ENCODE data around the gene ZNF830.
"Not testable (repeated sequence)": the region's sequence is repeated elsewhere in the genome, so short reads cannot be mapped to it uniquely, and the experiment has no call there.

The ZNF830 gene, protein sequence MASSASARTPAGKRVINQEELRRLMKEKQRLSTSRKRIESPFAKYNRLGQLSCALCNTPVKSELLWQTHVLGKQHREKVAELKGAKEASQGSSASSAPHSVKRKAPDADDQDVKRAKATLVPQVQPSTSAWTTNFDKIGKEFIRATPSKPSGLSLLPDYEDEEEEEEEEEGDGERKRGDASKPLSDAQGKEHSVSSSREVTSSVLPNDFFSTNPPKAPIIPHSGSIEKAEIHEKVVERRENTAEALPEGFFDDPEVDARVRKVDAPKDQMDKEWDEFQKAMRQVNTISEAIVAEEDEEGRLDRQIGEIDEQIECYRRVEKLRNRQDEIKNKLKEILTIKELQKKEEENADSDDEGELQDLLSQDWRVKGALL

DNA sequence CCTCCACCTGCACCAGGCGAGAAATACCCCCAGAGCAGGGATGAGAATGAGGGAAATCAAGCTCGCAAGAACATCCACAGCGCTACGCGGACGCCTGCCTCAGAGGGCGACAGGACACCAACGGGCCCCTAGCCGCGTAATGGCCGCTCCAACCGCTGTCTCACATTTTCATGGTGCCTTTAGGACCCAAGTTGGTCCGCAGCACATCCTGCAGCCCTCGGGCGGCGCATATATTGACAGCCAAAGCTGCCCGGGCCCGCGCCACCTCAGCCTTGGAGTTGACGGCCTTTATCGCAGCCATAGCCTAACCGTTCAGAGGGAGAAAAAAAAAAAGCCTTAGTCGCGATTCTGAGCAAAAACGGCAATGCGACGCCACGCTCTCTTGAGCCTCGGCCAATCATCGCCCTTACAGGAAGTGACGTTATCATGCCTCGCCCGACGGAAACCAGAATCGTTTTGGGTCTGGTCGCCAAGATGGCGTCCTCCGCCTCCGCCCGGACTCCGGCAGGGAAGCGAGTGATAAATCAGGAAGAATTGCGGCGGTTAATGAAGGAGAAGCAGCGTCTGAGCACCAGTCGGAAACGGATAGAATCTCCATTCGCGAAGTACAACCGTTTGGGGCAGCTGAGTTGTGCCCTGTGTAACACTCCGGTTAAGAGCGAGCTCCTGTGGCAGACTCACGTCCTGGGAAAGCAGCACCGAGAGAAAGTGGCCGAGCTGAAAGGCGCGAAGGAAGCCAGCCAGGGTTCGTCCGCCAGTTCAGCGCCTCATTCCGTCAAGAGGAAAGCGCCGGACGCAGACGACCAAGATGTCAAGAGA, at the start of gene ZNF830, which contains the start of gene CCT6B:
Gene ZNF830 (plus strand): TSS at position 448 of the 819 bp plus-strand sequence. CDS start 27 bp downstream, at position 475.
Gene CCT6B (minus strand): TSS at position 368 of the 819 bp plus-strand sequence. CDS start 67 bp downstream, at position 301.
- DNase-seq (ENCODE audit: low spot score), result peak; percentile 96

DNA sequence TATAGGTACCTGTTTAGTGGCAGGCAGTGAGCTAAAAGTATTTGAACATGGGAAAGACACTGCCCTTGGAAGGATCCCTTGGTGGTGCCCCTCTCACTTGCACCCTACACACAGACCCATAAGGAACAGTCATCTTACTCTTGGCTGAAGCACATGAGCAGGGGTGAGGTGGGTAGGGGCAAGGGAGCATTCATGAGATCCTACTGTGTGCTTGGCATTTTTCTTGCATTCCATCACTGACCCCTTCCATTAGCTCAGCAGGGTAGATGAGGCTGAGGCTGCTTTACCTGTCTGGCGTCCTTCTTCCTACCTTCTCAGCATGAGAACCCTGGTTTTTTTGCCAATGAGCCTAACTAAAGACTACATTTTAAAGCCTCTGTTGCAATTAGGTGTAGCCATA, 48.3 kb upstream of the ZNF830 start:
- DNase-seq (ENCODE audit: low spot score), result no peak

DNA sequence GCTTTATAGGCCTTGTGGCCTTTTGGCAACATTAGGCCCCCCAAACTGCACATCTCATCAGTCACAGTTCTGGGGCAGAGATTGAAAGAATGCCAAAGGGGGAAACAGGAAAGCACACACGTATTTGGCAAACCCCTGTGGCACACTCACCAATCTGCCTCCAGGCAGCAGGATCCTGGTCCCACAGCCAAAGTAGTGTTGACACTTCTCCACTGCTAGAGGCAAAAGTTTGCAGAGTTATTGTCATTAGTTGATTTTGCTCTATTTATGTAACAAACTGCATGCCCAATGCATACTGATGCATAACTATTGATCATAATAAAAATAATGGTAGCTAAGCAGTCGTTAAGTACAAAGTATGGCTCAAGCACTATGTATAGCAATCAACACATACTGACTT, 45.2 kb upstream of the ZNF830 start:
- no peak for DNase-seq (ENCODE audit: low spot score)

DNA sequence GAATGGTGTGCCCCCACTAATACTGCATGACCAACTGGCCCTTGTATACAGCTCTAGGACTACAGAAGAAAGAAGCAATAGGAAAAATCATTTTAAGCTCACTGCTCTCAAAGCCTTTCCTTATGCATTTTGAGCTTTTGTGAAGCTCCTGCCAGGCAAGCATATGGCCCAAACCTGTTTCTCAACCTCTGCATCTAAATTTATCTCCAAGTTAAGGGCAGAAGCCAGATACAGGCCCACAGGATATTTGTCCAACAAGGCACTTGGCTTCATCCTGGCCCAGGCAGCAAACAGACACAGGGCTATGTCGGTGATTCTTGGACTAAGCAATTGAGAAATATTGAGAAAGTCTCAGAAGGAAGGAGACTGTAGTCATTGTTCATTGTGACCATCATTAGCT, 44.0 kb upstream of the ZNF830 start:
- no peak for DNase-seq (ENCODE audit: low spot score)

DNA sequence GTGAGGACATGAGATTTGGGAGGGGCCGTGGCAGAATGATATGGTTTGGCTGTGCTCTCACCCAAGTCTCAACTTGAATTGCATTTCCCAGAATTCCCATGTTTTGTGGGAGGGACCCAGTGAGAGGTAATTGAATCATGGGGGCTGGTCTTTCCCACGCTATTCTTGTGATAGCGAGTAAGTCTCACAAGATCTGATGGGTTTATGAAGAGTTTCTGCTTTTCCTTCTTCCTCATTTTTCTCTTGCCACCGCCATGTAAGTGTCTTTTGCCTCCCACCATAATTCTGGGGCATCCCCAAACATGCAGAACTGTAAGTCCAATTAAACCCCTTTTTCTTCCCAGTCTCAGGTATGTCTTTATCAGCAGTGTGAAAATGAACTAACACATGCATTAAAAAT, 40.7 kb upstream of the ZNF830 start:
- no peak for DNase-seq (ENCODE audit: low spot score)

DNA sequence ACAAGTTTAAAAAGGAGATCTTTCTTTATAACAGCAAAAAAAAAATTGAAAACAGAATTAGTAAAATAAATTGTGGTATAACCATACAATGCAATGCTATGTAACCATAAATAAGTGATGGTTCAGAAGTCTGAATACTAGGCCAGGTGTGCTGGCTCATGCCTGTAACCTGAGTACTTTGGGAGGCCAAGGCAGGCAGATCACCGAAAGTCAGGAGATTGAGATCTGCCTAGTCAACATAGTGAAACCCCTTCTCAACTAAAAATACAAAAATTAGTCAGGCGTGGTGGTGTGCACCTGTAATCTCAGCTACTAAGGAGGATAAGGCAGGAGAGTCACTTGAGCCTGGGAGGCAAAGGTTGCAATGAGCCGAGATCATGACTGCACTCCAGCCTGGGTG, 34.7 kb upstream of the ZNF830 start:
- DNase-seq (ENCODE audit: low spot score), result no peak

- no peak for DNase-seq (ENCODE audit: low spot score)
Observed at GRCh38 chr17:34930283-34930682, 31.1 kb upstream of the ZNF830 start.

DNA sequence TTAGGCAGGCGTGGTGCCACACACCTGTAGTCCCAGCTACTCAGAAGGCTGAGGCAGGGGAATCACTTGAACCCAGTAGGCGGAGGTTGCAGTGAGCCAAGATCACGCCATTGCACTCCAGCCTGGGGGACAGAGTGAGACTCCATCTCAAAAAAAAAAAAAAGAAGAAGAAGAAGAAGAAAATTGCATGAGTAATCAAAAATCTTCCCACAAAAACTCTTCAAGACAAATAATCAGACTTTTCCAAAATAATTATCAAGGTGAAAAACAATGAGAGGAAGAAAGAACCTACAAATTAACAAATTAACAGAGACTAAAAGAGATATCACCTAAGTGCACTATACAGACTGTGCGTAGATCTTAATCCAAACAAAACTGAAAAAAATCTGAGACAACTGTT, 10.6 kb upstream of the ZNF830 start:
- not testable (repeated sequence) for DNase-seq (ENCODE audit: low spot score)

DNA sequence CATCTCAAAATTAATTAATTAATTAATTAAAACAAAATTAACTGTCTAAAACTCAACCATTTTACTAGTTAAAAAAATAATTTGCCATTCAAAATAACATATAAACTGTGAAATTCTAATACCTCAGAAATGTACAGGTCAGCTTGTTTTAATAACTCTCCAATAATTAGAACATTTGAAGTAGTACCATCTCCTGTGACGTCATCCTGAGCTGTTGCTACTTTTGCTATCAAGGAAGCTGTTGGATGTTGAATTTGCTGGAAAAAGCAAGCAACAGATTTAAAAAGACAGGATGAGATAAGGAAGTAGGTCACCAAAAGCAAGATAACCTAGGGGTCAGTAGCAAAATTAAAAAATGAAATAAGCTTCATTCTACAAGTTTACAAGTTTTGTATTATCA, 2.9 kb upstream of the ZNF830 start:
- no peak for DNase-seq (ENCODE audit: low spot score)

DNA sequence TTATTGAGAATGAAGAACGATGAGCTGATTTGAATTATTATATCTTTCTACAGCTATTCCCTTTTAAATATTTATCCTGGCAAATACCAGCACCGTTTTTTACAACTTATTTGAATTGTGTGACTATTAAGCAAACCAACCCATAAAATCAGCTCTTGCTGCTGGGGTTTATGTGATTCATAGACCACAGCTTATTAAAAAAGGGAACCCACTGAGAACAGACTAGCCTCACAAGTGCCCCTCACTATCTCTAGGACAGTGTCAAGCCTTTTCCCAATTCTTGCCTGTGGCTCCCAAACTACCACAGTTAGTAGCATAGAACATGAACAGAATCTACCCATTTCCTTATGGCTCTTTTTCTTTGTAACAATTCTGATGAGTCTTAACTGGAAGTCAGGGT, 12.8 kb downstream of the ZNF830 start:
- DNase-seq (ENCODE audit: low spot score), result no peak

DNA sequence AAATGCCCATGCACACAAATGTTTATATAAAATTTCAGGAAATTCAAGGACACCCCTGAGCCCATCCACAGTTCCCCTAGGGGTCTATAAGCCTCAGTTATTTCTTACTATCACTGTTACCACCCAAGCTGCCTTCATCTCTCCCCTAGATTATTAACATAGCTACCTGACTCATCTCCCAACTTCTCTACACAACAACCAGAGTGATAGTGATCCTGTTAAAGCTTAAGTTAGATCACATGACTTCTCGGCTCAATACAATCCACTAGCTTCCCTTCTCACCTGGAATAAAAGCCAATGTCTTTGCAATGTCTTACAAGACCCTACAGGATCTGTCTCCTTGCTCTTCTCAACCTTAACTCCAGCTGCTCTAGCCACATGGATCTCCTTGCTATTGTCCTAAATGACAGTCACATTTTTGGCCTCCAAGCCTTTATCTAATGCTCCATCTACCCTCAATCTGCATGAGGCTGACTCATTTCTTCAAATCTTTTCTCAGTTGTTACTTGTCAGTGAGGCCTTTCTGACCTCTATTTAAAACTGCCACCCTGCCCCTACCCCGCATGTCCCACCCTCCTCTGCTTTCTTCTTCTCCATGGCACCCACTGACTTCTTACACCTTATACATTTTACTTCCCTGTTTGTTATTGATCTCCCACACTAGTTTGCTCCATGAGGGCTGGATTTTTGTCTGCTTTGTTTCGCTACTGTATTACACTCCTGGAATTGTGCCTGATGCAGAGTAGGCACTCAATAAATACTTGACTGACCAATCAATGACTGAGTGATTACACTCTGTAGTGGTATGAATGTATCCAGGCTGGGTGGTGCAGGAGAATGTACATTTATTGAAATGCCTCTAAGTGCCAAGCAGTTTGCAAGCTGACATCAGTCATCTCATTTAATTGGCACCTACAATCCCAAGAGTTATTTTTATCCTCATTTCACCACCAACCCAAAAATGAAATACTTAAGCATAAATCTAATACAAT, 13.8 kb downstream of the ZNF830 start:
- DNase-seq (ENCODE audit: low spot score), result no peak

GRCh38 chr17:34979153-34979552, 17.8 kb downstream of the ZNF830 start:
- DNase-seq (ENCODE audit: low spot score), result no peak

DNA sequence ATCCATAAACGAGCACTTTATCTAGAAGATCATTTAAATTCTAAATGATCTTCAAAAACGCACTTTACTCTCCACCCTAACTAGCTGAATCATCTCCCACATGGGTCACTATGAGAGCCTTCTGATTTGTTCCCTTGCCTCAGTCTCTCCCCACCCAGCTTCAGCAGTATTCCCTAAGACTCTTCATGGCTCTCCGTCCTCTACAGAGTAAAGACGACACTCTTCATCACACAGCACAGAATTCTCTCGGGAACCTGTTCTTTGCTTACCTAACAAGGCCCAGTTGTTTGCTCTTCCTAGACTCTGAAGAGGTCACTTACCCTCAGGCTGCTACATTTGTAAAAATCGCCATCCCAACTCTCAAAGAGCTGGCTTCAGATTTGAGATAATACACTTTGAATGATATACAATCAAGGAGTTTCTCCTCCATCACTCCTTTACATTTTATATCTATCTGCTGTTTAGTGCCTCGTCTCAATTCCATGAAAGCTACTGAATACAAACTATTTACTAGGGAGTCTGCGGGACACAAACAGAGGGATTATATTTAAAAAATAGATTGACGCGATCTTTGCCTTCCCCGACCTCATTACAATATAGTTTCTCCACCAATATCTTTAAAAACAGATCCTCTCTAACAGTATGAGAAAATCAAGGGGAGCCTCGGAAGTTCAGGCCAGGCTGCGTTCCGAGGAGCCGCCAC, 18.5 kb downstream of the ZNF830 start:
- no peak for DNase-seq (ENCODE audit: low spot score)

- peak; percentile 93 for DNase-seq (ENCODE audit: low spot score)
Observed at GRCh38 chr17:34980353-34980680, 19.0 kb downstream of the ZNF830 start, which contains the start of gene LIG3. Gene LIG3, plus strand, starts transcription at chr17:34980512. Its CDS starts 2,494 bp downstream, at chr17:34983006.

DNA sequence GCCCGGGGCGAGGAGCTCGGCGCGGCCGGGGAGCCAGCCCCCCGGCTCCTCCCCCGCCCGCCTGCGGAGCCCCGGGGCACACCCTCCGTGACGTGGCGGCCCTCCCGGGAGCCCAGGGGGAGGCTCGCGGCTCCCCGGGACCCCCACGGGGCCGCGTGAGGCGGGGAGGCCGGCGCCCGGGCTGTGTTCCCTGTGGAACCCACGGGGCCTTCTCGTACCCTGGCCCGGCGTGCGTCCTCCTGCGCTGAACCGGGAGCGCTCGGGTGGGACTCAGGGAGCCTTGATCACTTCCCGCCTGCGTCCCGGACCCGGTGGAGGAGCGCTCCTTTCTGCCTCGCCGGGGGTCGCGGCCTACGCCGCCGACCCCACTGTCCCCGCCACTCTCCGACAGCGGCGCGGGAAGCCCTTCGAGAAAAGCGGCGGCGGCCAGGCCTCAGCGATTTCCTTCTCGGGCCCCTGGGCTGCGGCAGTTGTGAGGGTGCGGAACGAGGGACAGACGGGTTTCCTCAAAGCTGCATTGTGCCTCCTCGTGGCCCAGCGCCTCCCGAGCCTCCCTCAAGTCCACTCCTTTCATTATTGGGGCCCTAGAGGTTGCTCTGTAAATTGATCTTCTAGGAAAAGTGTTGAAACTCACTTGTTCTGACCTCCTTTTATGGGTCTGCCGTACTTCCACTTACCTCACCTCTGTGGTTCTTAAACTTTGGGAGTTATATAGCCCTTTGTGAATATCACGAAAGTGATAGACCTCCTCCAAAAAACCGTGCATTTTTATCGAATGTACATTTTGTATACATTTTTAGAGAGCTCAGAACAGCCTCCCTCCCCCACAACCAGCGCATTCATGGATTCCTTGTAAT, 19.6 kb downstream of the ZNF830 start:
- peak; percentile 78 for DNase-seq (ENCODE audit: low spot score)

DNA sequence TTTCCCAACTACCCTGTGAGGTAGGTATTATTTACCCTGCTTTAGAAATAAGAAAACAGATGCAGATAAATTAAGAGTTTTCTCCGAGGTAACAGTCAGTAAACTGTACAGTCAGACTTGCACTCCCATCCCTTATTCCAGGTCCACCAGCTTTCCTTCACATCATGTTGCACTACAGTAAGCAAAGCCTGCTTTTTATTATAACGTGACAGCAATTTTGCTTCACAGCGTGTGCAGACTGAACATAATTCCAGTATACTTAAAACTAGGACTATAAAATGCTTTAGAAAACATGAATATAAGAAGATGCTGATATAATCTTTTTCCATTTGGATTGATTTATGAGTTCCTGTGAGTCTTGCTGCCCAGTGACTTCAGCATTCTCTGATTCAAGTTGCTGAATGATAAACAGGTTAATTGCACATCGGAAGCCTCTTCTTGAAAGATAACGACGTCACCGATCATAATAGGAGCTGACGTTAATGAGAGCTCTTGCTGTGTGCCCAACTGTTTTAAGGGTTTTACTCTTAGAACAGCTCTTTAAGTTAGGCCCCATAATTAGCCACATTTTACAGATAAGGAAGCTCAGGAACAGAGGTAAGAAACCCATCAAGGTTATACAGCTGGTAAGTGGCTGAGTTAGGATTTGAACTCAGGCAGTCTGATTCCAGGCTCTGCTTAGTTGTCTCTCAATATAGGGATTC, 20.4 kb downstream of the ZNF830 start:
- no peak for DNase-seq (ENCODE audit: low spot score)

DNA sequence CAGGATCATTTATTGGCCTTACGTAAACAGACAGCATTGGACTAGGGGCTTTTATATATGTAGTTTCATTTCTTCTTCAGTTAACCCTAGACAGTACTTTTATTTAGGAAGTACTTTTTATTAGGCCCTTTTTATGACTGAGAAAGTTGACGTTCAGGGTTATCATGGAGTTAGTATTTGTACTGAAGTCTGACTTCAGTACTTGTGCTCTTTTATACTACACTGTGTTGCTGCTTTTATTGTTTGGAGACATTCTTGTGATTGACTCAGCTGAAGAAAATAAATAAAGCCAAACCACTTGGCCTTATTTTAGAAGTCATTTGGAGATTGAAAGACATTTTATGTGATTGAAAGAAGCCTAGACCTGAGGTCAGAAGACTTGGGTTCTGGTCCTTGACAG, 25.9 kb downstream of the ZNF830 start:
- no peak for DNase-seq (ENCODE audit: low spot score)

DNA sequence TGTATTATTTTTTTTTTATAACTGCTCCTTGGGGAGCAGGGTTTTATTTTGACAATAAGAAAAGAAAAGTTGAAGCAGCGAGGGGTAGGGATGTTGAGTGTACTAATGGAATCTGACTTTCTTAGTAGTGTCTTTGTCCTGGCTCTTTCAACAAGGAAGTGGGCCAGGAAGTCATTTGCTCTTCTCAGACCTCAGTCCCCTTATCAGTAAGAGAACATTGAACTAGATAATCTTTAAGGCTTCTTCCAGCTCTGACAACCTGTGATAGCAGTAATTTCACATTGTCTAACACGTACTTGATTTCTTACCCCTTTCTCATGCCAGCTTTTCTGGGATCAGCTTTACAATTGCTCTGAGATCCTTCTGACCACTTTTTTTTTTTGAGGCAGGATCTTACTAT, 27.3 kb downstream of the ZNF830 start:
- no peak for DNase-seq (ENCODE audit: low spot score)

DNA sequence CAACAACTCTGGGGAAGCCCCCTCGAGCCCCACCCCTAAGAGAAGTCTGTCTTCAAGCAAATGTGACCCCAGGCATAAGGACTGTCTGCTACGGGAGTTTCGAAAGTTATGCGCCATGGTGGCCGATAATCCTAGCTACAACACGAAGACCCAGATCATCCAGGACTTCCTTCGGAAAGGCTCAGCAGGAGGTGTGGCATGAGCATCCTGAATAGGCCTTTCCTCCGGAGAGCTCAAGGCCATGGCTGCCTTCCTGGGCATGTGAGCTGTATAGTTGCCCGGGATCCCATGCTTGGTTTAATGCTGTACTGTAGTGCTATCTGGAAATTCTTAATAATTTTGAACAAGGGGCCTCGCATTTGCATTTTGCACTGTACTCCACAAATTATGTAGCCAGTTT, 28.1 kb downstream of the ZNF830 start:
- no peak for DNase-seq (ENCODE audit: low spot score)

GRCh38 chr17:34990921-34991365, 29.6 kb downstream of the ZNF830 start:
- no peak for DNase-seq (ENCODE audit: low spot score)

All from Ammon's horn (tissue), 1 donor.